Measurements from ENCODE around the gene PARP8. TPM values are rescaled to one million over a fixed set of nuclear protein-coding genes. Genes with fewer than 3 reads are reported as not detected.
A peak's percentile ranks its signal among the peaks of the same experiment; 100 is the strongest.

The PARP8 gene
- polyA plus RNA-seq, 1 donor (not counting 4 experiments of a cell fraction or from before 2014, with no cell fraction given), result 29.1 TPM

GRCh38 chr5:50727149-50727496, 60.7 kb downstream of the PARP8 start:
- H3K79me2 ChIP-seq (ENCODE audit: control insufficient read depth, insufficient read depth, low read length), result peaks cover 42% of the 10 kb centered on the region
- H3K4me3 ChIP-seq (ENCODE audit: control insufficient read depth in 2 of 3, extremely low read depth in 1 of 3, insufficient read depth in 2 of 3, low read depth in 1 of 3, low read length in 3 of 3), result peak overlapping the region in 1 of 3 experiments; percentile 34
- H3K36me3 ChIP-seq (ENCODE audit: control insufficient read depth in 2 of 2, extremely low read depth in 1 of 2, insufficient read depth in 2 of 2, low read length in 2 of 2), result no peaks in the 10 kb centered on the region
- H3K4me1 ChIP-seq (ENCODE audit: control insufficient read depth, extremely low read depth, insufficient read depth, low read length), result peaks cover 20% of the 10 kb centered on the region
- no peaks in the 10 kb centered on the region for H4K20me1 ChIP-seq (ENCODE audit: control insufficient read depth, extremely low read depth, insufficient read depth, low read length)
- H3K9me3 ChIP-seq (ENCODE audit: control insufficient read depth, low read depth, low read length), result no peaks in the 10 kb centered on the region
- peak overlapping the region; percentile 52 for H3K27ac ChIP-seq (ENCODE audit: control insufficient read depth, insufficient read depth, low read length)
- dilution Hi-C loops (cut with MboI; ENCODE audit: extremely low pct_ligation_motif_present, low sequenced_read_pairs), result no loop called here
- H3K9me1 ChIP-seq (ENCODE audit: control insufficient read depth, extremely low read depth, insufficient read depth, low read length), result no peaks in the 10 kb centered on the region
- no peak overlapping the region for H3K9ac ChIP-seq (ENCODE audit: control insufficient read depth, extremely low read depth, insufficient read depth, low read length)
- peak overlapping the region; percentile 72 for H3K4me2 ChIP-seq (ENCODE audit: control insufficient read depth, extremely low read depth, insufficient read depth, low read depth, low read length)
- no peaks in the 10 kb centered on the region for H3K27me3 ChIP-seq (ENCODE audit: control insufficient read depth, extremely low read depth, insufficient read depth, low read length)
- TF ChIP-seq EZH2 (IDR thresholded peaks at IDR 0.05; ENCODE audit: low read length), result no peak
- TF ChIP-seq, protein P1, sequence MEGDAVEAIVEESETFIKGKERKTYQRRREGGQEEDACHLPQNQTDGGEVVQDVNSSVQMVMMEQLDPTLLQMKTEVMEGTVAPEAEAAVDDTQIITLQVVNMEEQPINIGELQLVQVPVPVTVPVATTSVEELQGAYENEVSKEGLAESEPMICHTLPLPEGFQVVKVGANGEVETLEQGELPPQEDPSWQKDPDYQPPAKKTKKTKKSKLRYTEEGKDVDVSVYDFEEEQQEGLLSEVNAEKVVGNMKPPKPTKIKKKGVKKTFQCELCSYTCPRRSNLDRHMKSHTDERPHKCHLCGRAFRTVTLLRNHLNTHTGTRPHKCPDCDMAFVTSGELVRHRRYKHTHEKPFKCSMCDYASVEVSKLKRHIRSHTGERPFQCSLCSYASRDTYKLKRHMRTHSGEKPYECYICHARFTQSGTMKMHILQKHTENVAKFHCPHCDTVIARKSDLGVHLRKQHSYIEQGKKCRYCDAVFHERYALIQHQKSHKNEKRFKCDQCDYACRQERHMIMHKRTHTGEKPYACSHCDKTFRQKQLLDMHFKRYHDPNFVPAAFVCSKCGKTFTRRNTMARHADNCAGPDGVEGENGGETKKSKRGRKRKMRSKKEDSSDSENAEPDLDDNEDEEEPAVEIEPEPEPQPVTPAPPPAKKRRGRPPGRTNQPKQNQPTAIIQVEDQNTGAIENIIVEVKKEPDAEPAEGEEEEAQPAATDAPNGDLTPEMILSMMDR (optimal IDR thresholded peaks at IDR 0.05 in 1 of 3, IDR thresholded peaks at IDR 0.05 in 1 of 3, conservative IDR thresholded peaks at IDR 0.05 in 1 of 3; ENCODE audit: extremely low read depth in 1 of 3, insufficient read depth in 2 of 3, low read length in 3 of 3), result no peak
- peak; percentile 95 for FAIRE-seq
- H2AFZ ChIP-seq (ENCODE audit: control insufficient read depth, low read length), result peak overlapping the region; percentile 36
- peak; percentile 9 for DNase-seq (ENCODE audit: low read depth, low spot score)

DNA sequence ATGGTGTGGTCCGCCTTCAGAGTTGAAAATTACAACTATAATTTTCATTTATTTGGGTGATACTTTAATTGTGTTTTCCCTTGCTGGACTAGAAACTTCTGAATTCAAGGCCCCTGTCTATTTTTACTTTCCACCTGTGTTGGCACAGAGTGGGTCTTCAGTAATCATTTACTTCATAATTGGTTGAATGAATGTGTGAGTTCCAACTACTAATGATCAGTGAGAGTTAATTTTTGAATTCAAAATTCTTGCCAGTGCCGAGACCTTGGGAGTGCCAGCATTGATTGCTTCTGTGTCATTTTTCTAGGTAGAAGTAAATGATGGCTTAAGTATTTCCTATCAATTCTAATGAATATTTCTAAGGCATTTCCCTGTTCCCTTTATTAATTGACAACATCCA, 61.4 kb downstream of the PARP8 start:
- H3K27me3 ChIP-seq (ENCODE audit: control insufficient read depth, extremely low read depth, insufficient read depth, low read length), result no peaks in the 10 kb centered on the region
- dilution Hi-C loops (cut with MboI; ENCODE audit: extremely low pct_ligation_motif_present, low sequenced_read_pairs), result no loop called here
- no peaks in the 10 kb centered on the region for H3K9me1 ChIP-seq (ENCODE audit: control insufficient read depth, extremely low read depth, insufficient read depth, low read length)
- peaks cover 17% of the 10 kb centered on the region for H3K4me1 ChIP-seq (ENCODE audit: control insufficient read depth, extremely low read depth, insufficient read depth, low read length)
- H3K4me2 ChIP-seq (ENCODE audit: control insufficient read depth, extremely low read depth, insufficient read depth, low read depth, low read length), result no peak overlapping the region
- H3K36me3 ChIP-seq (ENCODE audit: control insufficient read depth in 2 of 2, extremely low read depth in 1 of 2, insufficient read depth in 2 of 2, low read length in 2 of 2), result no peaks in the 10 kb centered on the region
- no peaks in the 10 kb centered on the region for H4K20me1 ChIP-seq (ENCODE audit: control insufficient read depth, extremely low read depth, insufficient read depth, low read length)
- no peak for TF ChIP-seq EZH2 (IDR thresholded peaks at IDR 0.05; ENCODE audit: low read length)
- TF ChIP-seq, protein P1 (optimal IDR thresholded peaks at IDR 0.05 in 1 of 3, IDR thresholded peaks at IDR 0.05 in 1 of 3, conservative IDR thresholded peaks at IDR 0.05 in 1 of 3; ENCODE audit: extremely low read depth in 1 of 3, insufficient read depth in 2 of 3, low read length in 3 of 3), result no peak
- H3K4me3 ChIP-seq (ENCODE audit: control insufficient read depth in 2 of 3, extremely low read depth in 1 of 3, insufficient read depth in 2 of 3, low read depth in 1 of 3, low read length in 3 of 3), result no peak overlapping the region
- DNase-seq (ENCODE audit: low read depth, low spot score), result no peak
- H2AFZ ChIP-seq (ENCODE audit: control insufficient read depth, low read length), result no peak overlapping the region
- H3K9me3 ChIP-seq (ENCODE audit: control insufficient read depth, low read depth, low read length), result no peaks in the 10 kb centered on the region
- peaks cover 39% of the 10 kb centered on the region for H3K79me2 ChIP-seq (ENCODE audit: control insufficient read depth, insufficient read depth, low read length)
- H3K27ac ChIP-seq (ENCODE audit: control insufficient read depth, insufficient read depth, low read length), result no peak overlapping the region
- FAIRE-seq, result no peak
- no peak overlapping the region for H3K9ac ChIP-seq (ENCODE audit: control insufficient read depth, extremely low read depth, insufficient read depth, low read length)
